HCT116 (cell line): ENCODE measurements around the gene UBE2J2. TPM values are rescaled to one million over a fixed set of nuclear protein-coding genes. Genes with fewer than 3 reads are reported as not detected.

Source experiments
- ATAC-seq: fragments of 200-7000 bp; cut with Tn5 transposase; 2 replicates; pipeline ENCODE4 v1.9.1; 2020; ENCODE audit warnings: mild to moderate bottlenecking, moderate library complexity
- BruUV-seq: library from RNA; stranded (reverse); fragments of 400-500 nt; replicated peaks from 2 replicates; lab custom pipeline; 2021; lab: Mats Ljungman, UMichigan
- CTCF ChIA-PET: fragments of 300-600 bp; sonication (Branson Sonifier 250); formaldehyde crosslinking; loops from one replicate; lab custom pipeline; 2021; ENCODE audit warnings: antibody characterized with exemption; lab: Charles Lee
- POLR2A ChIA-PET: fragments of 300-600, 350-600 bp; sonication (Branson Sonifier 250); formaldehyde crosslinking; loops from one replicate; lab custom pipeline; 2021; ENCODE audit warnings: antibody characterized with exemption; lab: Charles Lee
- RAD21 ChIA-PET, 2 experiments: fragments of 300-600 bp; sonication (Branson Sonifier 250); formaldehyde crosslinking; loops; one replicate each; lab custom pipeline; 2023; ENCODE audit warnings: low total read pairs in 2 of 2; ENCODE audit not compliant: uncharacterized antibody in 2 of 2, unreplicated experiment in 2 of 2, low non-redundant PET in 1 of 2; lab: Charles Lee
- DNase-seq: peaks from one replicate; pipeline ENCODE4 v3.0.0-alpha.2; 2010; ENCODE audit warnings: low read depth, low spot score
- H2AFZ ChIP-seq: fragments of 200-600 bp; shearing (Covaris generic), sonication (generic); 2 replicates; pipeline ENCODE4 v1.6.1; 2017; ENCODE audit warnings: low read depth, mixed run types, mixed read lengths, antibody characterized with exemption, low read length; ENCODE audit not compliant: poor library complexity, severe bottlenecking
- H3K27ac ChIP-seq: 2 replicates; pipeline ENCODE4 v1.5.1; 2012; ENCODE audit warnings: low read depth, low read length
- H3K27me3 ChIP-seq: fragments of 200-600 bp; sonication (generic); 2 replicates; pipeline ENCODE4 v1.6.1; 2016; ENCODE audit warnings: mixed run types, low read length, mixed read lengths; ENCODE audit not compliant: insufficient read depth
- H3K36me3 ChIP-seq, 2 experiments: fragments of 200-500 bp in 1 of 2; fragments of 200-600 bp in 1 of 2; sonication (Bioruptor generic) in 1 of 2; sonication (generic) in 1 of 2; 2 replicates each; pipeline versions ENCODE4 v1.5.1 to v1.6.1; 2014 to 2016; ENCODE audit warnings: low read length in 2 of 2, inconsistent platforms in 1 of 2, mixed read lengths in 1 of 2, mixed run types in 1 of 2; ENCODE audit not compliant: insufficient read depth in 2 of 2, control insufficient read depth in 1 of 2
- H3K4me1 ChIP-seq, 2 experiments: fragments of 200-600 bp in 1 of 2; sonication (generic) in 1 of 2; 2 replicates each; pipeline versions ENCODE4 v1.5.1 to v1.6.1; 2012 to 2017; ENCODE audit warnings: low read length in 2 of 2, inconsistent platforms in 1 of 2, mild to moderate bottlenecking in 1 of 2, mixed read lengths in 1 of 2, mixed run types in 1 of 2, moderate library complexity in 1 of 2; ENCODE audit not compliant: insufficient read depth in 2 of 2, control insufficient read depth in 1 of 2
- H3K4me2 ChIP-seq: fragments of 200-600 bp; sonication (generic); 2 replicates; pipeline ENCODE4 v1.6.1; 2017; ENCODE audit warnings: mixed run types, low read length, mixed read lengths
- H3K4me3 ChIP-seq, 2 experiments: fragments of 200-600 bp in 1 of 2; sonication (generic) in 1 of 2; replicated peaks in 1 of 2; 2 replicates each; pipeline ENCODE4 v1.5.1; 2011 to 2016; ENCODE audit warnings: low read length in 2 of 2, control low read depth in 1 of 2, low read depth in 1 of 2, mild to moderate bottlenecking in 1 of 2, mixed read lengths in 1 of 2, mixed run types in 1 of 2
- H3K79me2 ChIP-seq: fragments of 200-600 bp; sonication (generic); 2 replicates; pipeline ENCODE4 v1.6.1; 2017; ENCODE audit warnings: mild to moderate bottlenecking, mixed run types, low read length, moderate library complexity, mixed read lengths; ENCODE audit not compliant: insufficient read depth
- H3K9ac ChIP-seq: fragments of 200-600 bp; sonication (generic); 2 replicates; pipeline ENCODE4 v1.6.1; 2016; ENCODE audit warnings: low read length, mixed read lengths
- H3K9me2 ChIP-seq: fragments of 200-600 bp; sonication (generic), shearing (Covaris generic); 2 replicates; pipeline ENCODE4 v1.6.1; 2017; ENCODE audit warnings: mixed run types, mild to moderate bottlenecking, moderate library complexity; ENCODE audit not compliant: insufficient read depth
- H3K9me3 ChIP-seq, 2 experiments: fragments of 200-500 bp in 1 of 2; fragments of 200-600 bp in 1 of 2; sonication (Bioruptor generic) in 1 of 2; sonication (generic) in 1 of 2; 2 replicates each; pipeline ENCODE4 v1.6.1; 2014 to 2017; ENCODE audit warnings: low read length in 2 of 2, mixed read lengths in 2 of 2, inconsistent platforms in 1 of 2, low read depth in 1 of 2, mild to moderate bottlenecking in 1 of 2, mixed run types in 1 of 2, moderate library complexity in 1 of 2; ENCODE audit not compliant: control insufficient read depth in 1 of 2, insufficient read depth in 1 of 2
- H4K20me1 ChIP-seq: fragments of 200-600 bp; sonication (generic), shearing (Covaris generic); 2 replicates; pipeline ENCODE4 v1.6.1; 2017; ENCODE audit warnings: mixed run types, mild to moderate bottlenecking, moderate library complexity; ENCODE audit not compliant: insufficient read depth
- EZH2phosphoT487 ChIP-seq: fragments of 200-600 bp; IDR thresholded peaks from 2 replicates; pipeline ENCODE4 v1.6.1; 2018; ENCODE audit warnings: antibody characterized with exemption, borderline replicate concordance
- JUND ChIP-seq: IDR thresholded peaks from 2 replicates; pipeline ENCODE4 v1.6.1; 2012
- POLR2A ChIP-seq: IDR thresholded peaks from 2 replicates; pipeline ENCODE4 v1.7.0; 2011; ENCODE audit warnings: borderline replicate concordance; ENCODE audit not compliant: insufficient read depth, insufficient read length; ENCODE audit errors: extremely low read depth
- POLR2AphosphoS5 ChIP-seq: IDR thresholded peaks from 2 replicates; pipeline ENCODE4 v1.6.1; 2011; ENCODE audit warnings: mild to moderate bottlenecking, low read depth, low read length, moderate library complexity
- SP1 ChIP-seq: IDR thresholded peaks from 2 replicates; pipeline ENCODE4 v1.6.1; 2012; ENCODE audit warnings: low read depth
- SRF ChIP-seq: IDR thresholded peaks from 2 replicates; pipeline ENCODE4 v1.6.1; 2012; ENCODE audit warnings: low read depth
- TCF7L2 ChIP-seq: IDR thresholded peaks from 2 replicates; pipeline ENCODE4 v1.7.0; 2011; ENCODE audit warnings: borderline replicate concordance, inconsistent platforms; ENCODE audit not compliant: insufficient read depth, insufficient read length; ENCODE audit errors: extremely low read depth
- YY1 ChIP-seq: IDR thresholded peaks from 2 replicates; pipeline ENCODE4 v1.6.1; 2011; ENCODE audit warnings: low read length, low read depth, moderate library complexity, mild to moderate bottlenecking; ENCODE audit not compliant: insufficient replicate concordance; ENCODE audit errors: extremely low read depth
- ZBTB33 ChIP-seq: IDR thresholded peaks from 2 replicates; pipeline ENCODE4 v1.6.1; 2011; ENCODE audit warnings: mild to moderate bottlenecking, low read length, moderate library complexity; ENCODE audit not compliant: insufficient replicate concordance; ENCODE audit errors: extremely low read depth
- ZFX ChIP-seq: fragments of 450-650 bp; IDR thresholded peaks from 2 replicates; pipeline ENCODE4 v1.6.1; 2017
- intact Hi-C: fragments of 100-400 bp; cut with micrococcal nuclease; formaldehyde crosslinking; loops from 2 replicates; pipeline ENCODE4 v1.10.0; 2022
- total RNA-seq: library from RNA; stranded (reverse); gene quantifications from one replicate; pipeline ENCODE4 v1.2.1, GENCODE V29; 2021; ENCODE audit not compliant: unreplicated experiment
- TF ChIP-seq, protein P1 (sequence below), 3 experiments: fragments of 200-600 bp in 1 of 3; sonication (generic) in 1 of 3; IDR thresholded peaks in 2 of 3; conservative IDR thresholded peaks in 1 of 3; 2 replicates each; pipeline ENCODE4 v1.5.1; 2012 to 2017; ENCODE audit warnings: low read depth in 2 of 3, low read length in 2 of 3, antibody characterized with exemption in 1 of 3, borderline replicate concordance in 1 of 3, control low read depth in 1 of 3, mild to moderate bottlenecking in 1 of 3, mixed read lengths in 1 of 3, mixed run types in 1 of 3, moderate library complexity in 1 of 3; ENCODE audit not compliant: insufficient read depth in 1 of 3

Gene UBE2J2
- total RNA-seq, 1 experiment from 2014 or later, result 67.7 TPM

DNA sequence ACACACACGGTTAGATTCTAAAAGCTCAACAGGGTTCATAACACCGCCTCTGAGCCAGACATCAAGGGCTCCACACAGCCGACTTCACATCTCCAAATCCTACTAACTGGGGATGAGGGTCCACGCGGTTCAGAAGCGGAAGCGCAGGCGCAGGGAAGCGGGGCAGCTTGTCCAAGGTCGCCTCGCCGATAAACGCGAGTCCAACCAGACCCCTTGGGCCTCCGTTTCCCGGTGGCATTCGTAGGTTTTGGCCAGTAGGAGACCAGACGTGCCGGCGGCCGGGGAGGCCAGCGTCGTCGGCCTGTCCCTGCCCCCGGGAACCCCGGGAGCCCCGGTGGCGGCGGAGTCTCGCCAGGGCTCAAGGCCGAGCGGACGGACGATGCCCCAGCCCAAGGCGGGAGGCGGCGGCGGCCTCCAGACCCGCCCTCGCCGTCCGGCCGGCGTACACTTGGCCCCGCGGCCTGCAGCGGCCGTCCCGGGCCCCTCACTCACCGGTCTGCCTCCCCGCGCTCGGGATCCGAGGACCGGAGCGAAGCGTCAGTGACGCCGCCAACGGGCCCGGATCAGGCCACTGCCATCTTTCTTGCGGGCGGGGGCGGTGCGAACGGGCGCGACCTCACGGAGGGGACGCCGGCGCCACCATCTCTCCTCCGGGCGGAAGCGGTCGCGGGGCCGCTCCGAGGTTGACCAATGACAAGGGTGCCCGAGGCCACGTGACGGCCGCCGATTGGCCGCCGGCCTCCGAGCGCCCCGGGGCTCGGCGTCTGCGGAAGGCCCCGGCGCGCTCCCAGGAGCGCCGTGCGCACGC lies 42.0 kb downstream of the UBE2J2 start, which contains the start of gene SDF4:
Gene SDF4, minus strand, starts transcription at position 602 of the 808 bp plus-strand sequence. CDS start 3,229 bp downstream, outside the sequence.
- peaks cover 3 to 19% of the 10 kb centered on the region in 2 experiments; a peak in 1 of 4 replicates for H3K4me1 ChIP-seq
- H3K9me3 ChIP-seq, result no peaks in the 10 kb centered on the region
- H3K4me3 ChIP-seq, result peak within 1 kb of the TSS; percentile 68 to 87
- peak; percentile 100 for TF ChIP-seq YY1
- no peak for TF ChIP-seq SRF
- no peak for TF ChIP-seq SP1
- peak; percentile 75 for TF ChIP-seq POLR2AphosphoS5
- no peak for TF ChIP-seq ZBTB33
- TF ChIP-seq, protein P1, sequence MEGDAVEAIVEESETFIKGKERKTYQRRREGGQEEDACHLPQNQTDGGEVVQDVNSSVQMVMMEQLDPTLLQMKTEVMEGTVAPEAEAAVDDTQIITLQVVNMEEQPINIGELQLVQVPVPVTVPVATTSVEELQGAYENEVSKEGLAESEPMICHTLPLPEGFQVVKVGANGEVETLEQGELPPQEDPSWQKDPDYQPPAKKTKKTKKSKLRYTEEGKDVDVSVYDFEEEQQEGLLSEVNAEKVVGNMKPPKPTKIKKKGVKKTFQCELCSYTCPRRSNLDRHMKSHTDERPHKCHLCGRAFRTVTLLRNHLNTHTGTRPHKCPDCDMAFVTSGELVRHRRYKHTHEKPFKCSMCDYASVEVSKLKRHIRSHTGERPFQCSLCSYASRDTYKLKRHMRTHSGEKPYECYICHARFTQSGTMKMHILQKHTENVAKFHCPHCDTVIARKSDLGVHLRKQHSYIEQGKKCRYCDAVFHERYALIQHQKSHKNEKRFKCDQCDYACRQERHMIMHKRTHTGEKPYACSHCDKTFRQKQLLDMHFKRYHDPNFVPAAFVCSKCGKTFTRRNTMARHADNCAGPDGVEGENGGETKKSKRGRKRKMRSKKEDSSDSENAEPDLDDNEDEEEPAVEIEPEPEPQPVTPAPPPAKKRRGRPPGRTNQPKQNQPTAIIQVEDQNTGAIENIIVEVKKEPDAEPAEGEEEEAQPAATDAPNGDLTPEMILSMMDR (IDR thresholded peaks at IDR 0.05 in 2 of 3, conservative IDR thresholded peaks at IDR 0.05 in 1 of 3; ENCODE audit: borderline replicate concordance in 1 of 3, insufficient read depth in 1 of 3, low read depth in 2 of 3, low read length in 2 of 3), result no peak
- TF ChIP-seq POLR2A, result peak; percentile 44
- no peak for TF ChIP-seq JUND
- TF ChIP-seq TCF7L2, result peak; percentile 17
- peak; percentile 84; the same call in 1 of the 2 replicates for TF ChIP-seq ZFX
- no peak for TF ChIP-seq EZH2phosphoT487
- ATAC-seq, result peak; percentile 91
- DNase-seq, result peak; percentile 88
- no peaks in the 10 kb centered on the region for H4K20me1 ChIP-seq
- intact Hi-C loops, result loop anchor here (2.0 kb wide), 1 partner anchor 109 kb away; no protein-coding TSS in a partner anchor
- peaks cover 7 to 18% of the 10 kb centered on the region in 2 experiments; a peak in 2 of 4 replicates for H3K36me3 ChIP-seq
- POLR2A ChIA-PET, result interaction anchor here (1.1 kb wide), 1 partner anchor 74 kb away, joined by 3 read pairs; no protein-coding TSS in a partner anchor
- peak within 1 kb of the TSS; percentile 76 for H3K4me2 ChIP-seq
- BruUV-seq, result no TSS peak
- RAD21 ChIA-PET, result no interaction called here
- CTCF ChIA-PET, result interaction anchor here (1.4 kb wide), 1 partner anchor 109 kb away, joined by 10 read pairs; no protein-coding TSS in a partner anchor
- H2AFZ ChIP-seq, result no peak within 1 kb of the TSS
- peak within 1 kb of the TSS; percentile 81 for H3K9ac ChIP-seq
- H3K27ac ChIP-seq, result peak within 1 kb of the TSS; percentile 98
- peaks cover 70% of the 10 kb centered on the region for H3K79me2 ChIP-seq
- H3K9me2 ChIP-seq, result no peaks in the 10 kb centered on the region
- H3K27me3 ChIP-seq, result no peaks in the 10 kb centered on the region
